NOMO-1 treated with dmso at 0.1 percent for 144 hours (cell line): ENCODE data around the gene CYB561D1.
"Not testable (repeated sequence)": the region's sequence is repeated elsewhere in the genome, so short reads cannot be mapped to it uniquely, and the experiment has no call there.

Source experiments
- DNase-seq: peaks from one replicate; lab custom pipeline; 2025; ENCODE audit not compliant: unreplicated experiment; lab: John Stamatoyannopoulos, UW

CYB561D1 gene, protein sequence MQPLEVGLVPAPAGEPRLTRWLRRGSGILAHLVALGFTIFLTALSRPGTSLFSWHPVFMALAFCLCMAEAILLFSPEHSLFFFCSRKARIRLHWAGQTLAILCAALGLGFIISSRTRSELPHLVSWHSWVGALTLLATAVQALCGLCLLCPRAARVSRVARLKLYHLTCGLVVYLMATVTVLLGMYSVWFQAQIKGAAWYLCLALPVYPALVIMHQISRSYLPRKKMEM

GRCh38 chr1:109493805-109494539 lies at the start of gene CYB561D1:
CYB561D1 (plus strand) TSS chr1:109494094; CDS start chr1:109494140, 46 bp downstream.
- peak; percentile 80 for DNase-seq

GRCh38 chr1:109444346-109444745 lies 49.5 kb upstream of the CYB561D1 start:
- DNase-seq = no peak

DNA sequence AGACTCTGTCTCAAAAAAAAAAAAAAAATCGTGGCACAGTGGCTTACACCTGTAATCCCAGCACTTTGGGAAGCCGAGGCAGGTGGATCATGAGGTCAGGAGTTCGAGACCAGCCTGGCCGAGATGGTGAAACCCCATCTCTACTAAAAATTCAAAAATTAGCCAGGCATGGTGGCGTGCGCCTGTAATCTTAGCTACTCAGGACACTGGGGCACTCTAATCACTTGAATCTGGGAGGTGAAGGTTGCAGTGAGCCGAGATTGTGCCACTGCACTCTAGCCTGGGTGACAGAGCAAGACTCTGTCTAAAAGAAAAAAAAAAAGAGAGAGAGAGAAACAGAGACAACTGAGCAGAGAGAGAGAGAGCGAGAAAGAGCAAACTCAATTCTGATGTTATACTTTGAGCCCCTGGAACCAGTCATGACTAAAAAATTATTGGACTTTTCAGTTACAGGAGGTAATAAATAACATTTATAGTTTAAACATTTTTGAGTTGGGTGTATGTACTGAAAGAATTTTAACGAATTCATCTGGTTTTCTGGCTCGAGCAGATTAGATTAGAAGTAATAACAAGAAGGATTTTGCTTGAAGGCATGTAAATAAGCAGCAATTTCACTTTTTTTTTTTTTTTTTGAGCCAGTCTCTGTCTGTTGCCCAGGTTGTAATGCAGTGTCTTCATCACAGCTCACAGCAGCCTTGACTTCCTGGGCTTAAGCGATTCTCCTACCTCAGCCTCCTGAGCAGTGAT lies 47.8 kb upstream of the CYB561D1 start:
- not testable (repeated sequence) for DNase-seq

GRCh38 chr1:109447524-109447923 lies 46.4 kb upstream of the CYB561D1 start:
- no peak for DNase-seq

GRCh38 chr1:109454497-109455133 lies 39.3 kb upstream of the CYB561D1 start:
- DNase-seq = no peak

GRCh38 chr1:109457819-109458218 lies 36.1 kb upstream of the CYB561D1 start:
- DNase-seq = no peak

- no peak for DNase-seq
Measured at GRCh38 chr1:109466125-109466451, 27.8 kb upstream of the CYB561D1 start.

DNA sequence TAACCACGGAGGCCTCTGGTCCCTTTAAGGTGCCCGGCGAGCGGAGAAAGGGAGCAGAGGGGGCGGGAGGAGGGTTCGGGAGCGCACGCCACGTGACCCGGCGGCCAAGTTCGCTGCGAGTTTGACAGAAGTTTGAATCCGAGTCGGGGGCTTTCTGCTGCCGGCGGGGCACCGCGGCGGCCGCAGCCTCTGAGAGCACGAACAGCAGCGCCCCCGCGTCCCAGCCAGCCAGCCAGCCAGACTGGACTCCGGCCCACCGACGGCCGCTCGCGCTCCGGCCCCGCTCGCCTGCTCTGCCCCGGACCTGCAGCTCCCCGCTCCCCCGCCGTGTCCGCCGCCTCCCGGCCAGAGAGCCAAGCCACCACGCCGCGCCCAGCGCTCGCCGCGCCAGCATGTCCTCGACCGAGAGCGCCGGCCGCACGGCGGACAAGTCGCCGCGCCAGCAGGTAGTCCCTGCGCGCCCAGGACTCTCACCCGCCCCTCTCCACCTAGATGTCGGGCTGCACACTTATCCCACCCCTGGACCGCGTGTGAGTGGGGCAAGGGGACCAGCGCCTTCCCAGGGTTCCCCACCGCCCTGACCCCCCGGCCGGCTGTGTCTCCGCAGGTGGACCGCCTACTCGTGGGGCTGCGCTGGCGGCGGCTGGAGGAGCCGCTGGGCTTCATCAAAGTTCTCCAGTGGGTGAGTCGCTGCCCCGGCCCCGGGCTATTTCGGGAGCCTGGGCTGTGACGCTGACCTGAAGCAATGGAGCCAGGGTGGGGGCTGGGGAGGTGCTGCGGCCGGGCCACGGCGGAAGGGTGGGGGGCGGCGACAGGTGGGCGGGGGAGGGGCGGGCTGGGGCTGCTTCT lies 27.2 kb upstream of the CYB561D1 start, which contains the start of gene SYPL2:
SYPL2 (plus strand) TSS at position 95 of the 849 bp plus-strand sequence; CDS start at position 393, 298 bp downstream.
- DNase-seq = no peak

DNA sequence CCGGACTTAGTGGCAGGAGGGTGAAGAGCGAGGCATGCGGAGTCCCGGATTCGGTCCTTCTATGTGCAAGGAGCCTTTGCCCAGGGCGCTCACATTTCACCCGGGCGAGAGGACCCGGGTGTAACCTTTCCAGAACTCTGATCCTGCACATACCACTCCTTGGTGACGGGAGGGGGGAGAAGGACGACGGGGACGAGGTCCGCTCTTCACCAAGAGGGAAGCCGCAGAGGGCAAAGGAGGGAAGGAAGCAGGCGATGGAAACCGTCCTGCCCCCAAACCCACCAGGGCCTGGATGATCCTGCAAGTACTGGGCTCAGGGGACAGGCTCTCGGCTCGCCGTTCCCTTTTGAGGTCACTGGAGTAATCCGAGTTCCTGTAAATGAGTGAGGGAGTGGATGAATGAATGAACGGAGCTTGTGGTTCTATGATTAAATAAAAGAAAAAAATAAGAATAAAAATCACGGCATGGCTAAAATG lies 26.6 kb upstream of the CYB561D1 start:
- no peak for DNase-seq

DNA sequence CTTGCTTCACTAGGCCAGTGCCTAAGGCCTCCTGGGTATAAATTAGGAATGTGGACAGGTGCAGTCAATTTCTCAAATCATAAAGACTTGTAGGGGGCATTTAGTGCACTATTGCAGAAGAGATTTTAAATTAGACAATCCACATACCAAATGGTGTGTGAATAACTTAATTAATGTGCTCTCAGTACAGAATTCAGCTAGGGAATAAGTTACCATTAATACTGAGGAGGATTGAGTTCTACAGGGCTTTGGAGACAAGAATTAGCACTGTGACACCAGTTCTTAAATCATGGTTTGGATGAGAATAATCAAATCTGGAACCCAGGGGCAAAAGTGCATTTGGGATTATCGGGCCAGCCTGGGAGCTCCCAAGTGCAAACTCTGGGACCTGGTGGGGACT lies 25.8 kb upstream of the CYB561D1 start:
- DNase-seq = no peak

- no peak for DNase-seq
Measured at GRCh38 chr1:109468903-109469302, 25.0 kb upstream of the CYB561D1 start.

GRCh38 chr1:109470245-109470644 lies 23.6 kb upstream of the CYB561D1 start:
- no peak for DNase-seq

DNA sequence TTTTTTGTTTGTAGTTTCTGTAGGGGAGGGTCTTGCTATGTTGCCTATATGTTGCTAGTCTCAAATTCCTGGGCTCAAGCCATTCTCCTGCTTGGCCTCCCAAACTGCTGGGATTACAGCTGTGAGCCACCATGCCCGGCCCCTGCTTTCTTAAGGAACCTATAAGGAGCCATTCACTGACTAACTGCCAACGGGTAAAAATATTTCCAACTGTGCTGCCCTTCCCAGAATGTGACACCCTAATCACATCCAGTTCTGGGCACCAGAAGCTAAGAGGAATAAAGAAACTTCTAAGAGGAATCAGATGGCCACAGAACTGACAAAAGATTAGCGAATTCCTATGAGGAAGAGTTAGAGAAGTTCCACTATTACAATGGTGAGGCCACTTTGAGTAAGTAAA lies 21.1 kb upstream of the CYB561D1 start:
- no peak for DNase-seq

DNA sequence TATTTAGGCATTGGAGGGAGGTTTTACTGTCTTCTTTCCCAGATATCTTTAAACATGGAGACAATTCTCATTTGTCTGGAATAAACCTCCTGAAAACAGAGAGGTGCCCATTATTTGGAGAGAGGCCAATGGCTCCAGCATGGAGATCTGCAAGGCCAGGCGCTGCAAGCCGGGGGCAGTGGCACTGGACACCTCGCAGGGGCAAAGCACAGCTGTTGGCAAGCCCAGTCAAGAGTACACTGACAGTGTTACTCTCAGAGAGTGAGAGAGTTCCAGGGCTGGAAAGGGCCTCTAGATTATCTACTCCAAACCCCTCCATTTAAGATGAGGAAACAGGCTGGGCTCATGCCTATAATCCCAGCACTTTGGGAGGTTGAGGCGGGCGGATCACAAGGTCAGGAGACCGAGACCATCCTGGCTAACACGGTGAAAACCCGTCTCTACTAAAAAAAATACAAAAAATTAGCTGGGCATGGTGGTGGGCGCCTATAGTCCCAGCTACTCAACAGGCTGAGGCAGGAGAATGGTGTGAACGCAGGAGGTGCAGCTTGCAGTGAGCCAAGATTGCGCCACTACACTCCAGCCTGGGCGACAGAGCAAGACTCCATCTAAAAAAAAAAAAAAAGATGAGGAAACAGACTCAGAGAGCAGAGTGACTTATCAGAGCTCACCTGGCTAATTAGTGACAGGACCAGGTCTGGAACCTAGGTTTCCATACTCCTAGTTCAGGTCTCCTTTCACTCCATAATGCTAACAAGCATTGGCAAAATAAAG lies 20.4 kb upstream of the CYB561D1 start:
- not testable (repeated sequence) for DNase-seq

DNA sequence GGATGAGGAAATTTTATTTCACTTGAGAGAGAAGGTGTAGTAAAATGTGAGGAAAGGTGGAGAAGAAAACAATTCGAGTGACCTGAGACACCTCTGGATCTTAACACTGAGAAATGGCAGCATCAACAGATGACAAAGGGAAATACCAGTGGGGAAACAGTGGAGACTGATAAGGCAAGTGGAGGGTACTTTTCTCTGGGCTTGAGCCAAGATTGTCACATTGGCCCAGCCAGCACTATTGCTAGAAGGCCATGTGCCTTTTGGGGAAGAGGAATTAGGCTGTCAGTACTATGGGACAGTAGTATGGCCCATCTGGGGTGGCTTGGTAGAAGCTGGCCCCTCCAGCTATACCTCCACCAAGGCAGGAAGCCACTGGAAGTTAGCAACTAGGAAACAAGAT lies 19.2 kb upstream of the CYB561D1 start:
- no peak for DNase-seq

- DNase-seq = no peak
Measured at GRCh38 chr1:109475261-109475660, 18.6 kb upstream of the CYB561D1 start.

GRCh38 chr1:109476825-109477224 lies 17.1 kb upstream of the CYB561D1 start:
- DNase-seq = no peak

- no peak for DNase-seq
Measured at GRCh38 chr1:109477821-109478220, 16.1 kb upstream of the CYB561D1 start.

- no peak for DNase-seq
Measured at GRCh38 chr1:109478806-109479205, 15.1 kb upstream of the CYB561D1 start.

- DNase-seq = no peak
Measured at GRCh38 chr1:109479311-109479710, 14.6 kb upstream of the CYB561D1 start.
